ENCODE measurements around the gene UPP2. TPM values are rescaled to one million over a fixed set of nuclear protein-coding genes. Genes with fewer than 3 reads are reported as not detected.

Gene UPP2
- total and polyA plus RNA-seq, 2 of the 13 experiments (the other 11 are each of a cell fraction or from before 2014, with no cell fraction given), result 0.07 to 0.28 TPM

- TF ChIP-seq ZNF740 (CRISPR knock-in tag; IDR thresholded peaks at IDR 0.05) (no peak), GTF2F1 (IDR thresholded peaks at IDR 0.05; ENCODE audit: low read length) (no peak), ZNF180 (CRISPR knock-in tag; IDR thresholded peaks at IDR 0.05; ENCODE audit: borderline replicate concordance, low read depth) (no peak), ZSCAN21 (CRISPR knock-in tag; IDR thresholded peaks at IDR 0.05; ENCODE audit: borderline replicate concordance) (no peak; the same call in 1 of the 2 replicates), CCAR2 (optimal IDR thresholded peaks at IDR 0.05; ENCODE audit: low read depth, low read length) (no peak), ZNF550 (CRISPR knock-in tag; IDR thresholded peaks at IDR 0.05; ENCODE audit: borderline replicate concordance) (no peak), ZNF788 (CRISPR knock-in tag; IDR thresholded peaks at IDR 0.05; ENCODE audit: borderline replicate concordance) (peak; percentile 70; the same call in 1 of the 2 replicates), ZNF234 (CRISPR knock-in tag; conservative IDR thresholded peaks at IDR 0.05) (no peak), CEBPB (IDR thresholded peaks at IDR 0.05; ENCODE audit: borderline replicate concordance, low read depth, low read length) (no peak), JUN (CRISPR knock-in tag; IDR thresholded peaks at IDR 0.05) (peak; percentile 52; the same call in 1 of the 2 replicates), ZNF292 (CRISPR knock-in tag; IDR thresholded peaks at IDR 0.05; ENCODE audit: borderline replicate concordance, low read depth) (peak; percentile 97), ZBTB40 (IDR thresholded peaks at IDR 0.05) (no peak), ZBTB40 (CRISPR knock-in tag; IDR thresholded peaks at IDR 0.05) (peak; percentile 69; the same call in 1 of the 2 replicates), ZKSCAN8 (CRISPR knock-in tag; IDR thresholded peaks at IDR 0.05; ENCODE audit: borderline replicate concordance) (peak; percentile 85), CHD2 (IDR thresholded peaks at IDR 0.05; ENCODE audit: low read depth, low read length) (no peak), ATF7-NPFF (CRISPR knock-in tag; IDR thresholded peaks at IDR 0.05; ENCODE audit: low read depth) (no peak), ZNF512B (CRISPR knock-in tag; IDR thresholded peaks at IDR 0.05; ENCODE audit: borderline replicate concordance) (peak; percentile 30; the same call in 1 of the 2 replicates)
Observed at GRCh38 chr2:158128168-158128973, 26.7 kb downstream of the UPP2 start (continued).
